ENCODE data around the gene SLC7A1. TPM values are rescaled to one million over a fixed set of nuclear protein-coding genes. Genes with fewer than 3 reads are reported as not detected.

SLC7A1 gene
- total RNA-seq, 1 donor from 2014 or later, result 111 TPM

DNA sequence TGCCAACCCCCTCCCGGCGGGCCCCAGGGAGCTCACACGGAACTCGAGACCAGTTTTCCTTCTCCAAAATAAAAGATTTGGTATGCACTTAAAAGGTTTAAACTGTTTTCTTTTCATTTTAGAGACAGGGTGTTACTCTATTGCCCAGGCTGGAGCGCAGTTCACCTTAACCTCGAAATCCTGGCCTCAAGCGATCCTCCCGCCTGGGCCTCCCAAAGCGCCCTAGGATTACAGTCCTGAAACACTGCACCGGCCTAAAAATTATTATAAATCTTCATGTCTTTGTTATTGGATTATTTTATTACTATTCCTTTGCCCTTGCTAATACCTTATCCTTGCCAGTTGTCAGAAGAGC, 553 bp upstream of the SLC7A1 start:
- intact Hi-C loops (cut with micrococcal nuclease), result no loop called here
- Mint-ChIP-seq H3K4me1 (ENCODE audit: low read depth) (peaks cover 38% of the 10 kb centered on the region), H3K9me3 (no peaks in the 10 kb centered on the region), H3K4me3 (ENCODE audit: low read depth) (peak overlapping the region; percentile 86), H3K27me3 (ENCODE audit: low read depth) (peaks cover 2% of the 10 kb centered on the region), H3K27ac (peak overlapping the region; percentile 85), H3K36me3 (ENCODE audit: low read depth) (peaks cover 30% of the 10 kb centered on the region)
- no peak for DNase-seq (ENCODE audit: low spot score)

DNA sequence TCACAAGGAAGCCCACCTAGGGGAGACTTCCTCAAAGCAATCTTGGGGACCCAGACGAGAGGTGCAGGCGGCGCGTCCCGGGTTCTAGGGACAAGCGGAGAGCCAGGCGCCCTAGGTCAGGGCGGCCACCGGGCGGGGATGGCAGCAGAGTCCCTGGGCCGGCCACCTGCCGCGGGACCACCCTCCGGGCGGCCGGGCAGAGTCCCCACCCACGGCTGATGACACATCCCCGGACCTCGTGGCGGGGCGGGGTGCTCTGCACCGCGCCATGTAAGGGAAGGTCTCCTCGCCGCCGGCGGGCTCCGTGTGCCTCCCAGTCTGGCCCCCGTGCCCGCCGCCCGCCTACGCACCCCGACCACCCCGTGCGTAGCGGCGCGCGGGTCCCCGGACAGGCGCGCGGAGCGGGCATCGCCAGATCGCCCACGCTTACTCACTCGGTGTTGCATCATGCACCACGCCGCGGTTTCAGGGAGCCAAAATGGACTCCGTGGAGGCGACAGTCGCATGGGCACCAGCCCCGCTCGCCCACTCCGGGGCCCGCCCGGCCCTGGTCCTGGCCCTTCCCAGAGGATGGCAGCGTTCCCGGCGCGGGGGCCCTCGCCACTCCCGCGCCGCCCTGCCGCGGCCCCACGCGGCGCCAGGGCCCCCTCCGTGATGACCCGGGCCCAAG, 643 bp downstream of the SLC7A1 start:
- H3K9me3 Mint-ChIP-seq, result no peaks in the 10 kb centered on the region
- H3K36me3 Mint-ChIP-seq (ENCODE audit: low read depth), result peaks cover 40% of the 10 kb centered on the region
- H3K27me3 Mint-ChIP-seq (ENCODE audit: low read depth), result no peaks in the 10 kb centered on the region
- intact Hi-C loops (cut with micrococcal nuclease), result loop anchor here (1.0 to 2.0 kb wide), 3 partner anchors 52 to 520 kb away; partner anchors contain the start of gene UBL3
- peak; percentile 57 for DNase-seq (ENCODE audit: low spot score)
- H3K4me3 Mint-ChIP-seq (ENCODE audit: low read depth), result peak overlapping the region; percentile 90
- peaks cover 45% of the 10 kb centered on the region for H3K4me1 Mint-ChIP-seq (ENCODE audit: low read depth)
- H3K27ac Mint-ChIP-seq, result peak overlapping the region; percentile 95

DNA sequence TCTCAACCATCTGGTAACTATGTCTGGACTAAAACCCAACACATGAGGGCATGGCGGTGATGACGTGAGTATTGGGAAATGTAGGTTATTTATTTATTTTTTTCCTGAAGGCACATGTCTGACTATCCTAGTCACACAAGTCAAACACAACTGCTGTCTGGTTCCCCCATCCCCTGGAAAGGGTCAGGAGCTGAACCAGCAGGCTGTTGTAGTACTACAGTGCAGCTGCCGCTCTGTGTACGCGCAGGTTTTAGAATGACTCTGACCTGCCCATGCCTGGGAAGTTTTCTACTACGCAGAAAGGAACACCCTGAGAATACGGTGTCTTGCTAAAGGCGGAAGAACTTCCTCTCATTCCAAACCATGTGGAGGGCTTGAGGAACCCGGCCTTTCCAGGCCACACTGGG, 1.2 kb downstream of the SLC7A1 start:
- H3K27me3 Mint-ChIP-seq (ENCODE audit: low read depth), result no peaks in the 10 kb centered on the region
- H3K4me1 Mint-ChIP-seq (ENCODE audit: low read depth), result peaks cover 47% of the 10 kb centered on the region
- peak overlapping the region; percentile 95 for H3K27ac Mint-ChIP-seq
- peak; percentile 36 for DNase-seq (ENCODE audit: low spot score)
- H3K4me3 Mint-ChIP-seq (ENCODE audit: low read depth), result peak overlapping the region; percentile 90
- H3K9me3 Mint-ChIP-seq, result no peaks in the 10 kb centered on the region
- peaks cover 43% of the 10 kb centered on the region for H3K36me3 Mint-ChIP-seq (ENCODE audit: low read depth)
- intact Hi-C loops (cut with micrococcal nuclease), result loop anchor here (2.0 kb wide), 1 partner anchor 52 kb away; no protein-coding TSS in a partner anchor

DNA sequence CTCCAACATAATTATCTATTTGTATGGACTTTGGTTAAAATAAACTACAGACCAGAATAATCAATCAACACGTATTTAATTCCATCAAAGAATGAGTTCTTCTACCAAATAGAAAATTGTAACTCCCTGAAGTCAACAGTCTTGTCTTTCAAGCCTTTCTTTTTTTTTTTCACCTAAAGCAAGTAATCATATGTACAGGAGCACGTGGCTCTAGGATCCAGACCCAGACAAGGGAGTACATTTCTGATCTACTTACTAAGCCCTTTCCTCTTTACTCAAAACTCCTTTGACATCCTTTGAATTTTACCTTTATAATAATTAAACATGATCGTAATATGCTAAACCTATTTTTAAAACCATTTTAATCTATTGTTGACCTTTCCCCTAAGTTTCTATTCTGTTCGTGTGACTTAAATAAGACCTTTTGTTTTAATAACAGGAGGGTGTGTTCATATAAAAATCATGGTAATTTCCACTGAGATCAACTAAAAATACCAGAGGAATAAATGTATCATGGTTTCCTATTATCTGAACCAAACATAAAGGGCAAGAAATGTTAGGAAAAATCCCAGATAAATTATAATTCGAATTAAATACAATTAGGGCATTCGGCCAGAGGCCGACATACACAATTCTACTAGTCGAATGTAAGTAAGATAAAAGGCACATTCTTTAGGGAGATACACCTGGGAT, 1.7 kb downstream of the SLC7A1 start:
- Mint-ChIP-seq H3K9me3 (no peaks in the 10 kb centered on the region), H3K36me3 (ENCODE audit: low read depth) (peaks cover 43% of the 10 kb centered on the region), H3K4me1 (ENCODE audit: low read depth) (peaks cover 47% of the 10 kb centered on the region), H3K27ac (peak overlapping the region; percentile 95), H3K4me3 (ENCODE audit: low read depth) (peak overlapping the region; percentile 90), H3K27me3 (ENCODE audit: low read depth) (no peaks in the 10 kb centered on the region)
- DNase-seq (ENCODE audit: low spot score), result no peak
- intact Hi-C loops (cut with micrococcal nuclease), result loop anchor here (2.0 kb wide), 1 partner anchor 51 kb away; no protein-coding TSS in a partner anchor

DNA sequence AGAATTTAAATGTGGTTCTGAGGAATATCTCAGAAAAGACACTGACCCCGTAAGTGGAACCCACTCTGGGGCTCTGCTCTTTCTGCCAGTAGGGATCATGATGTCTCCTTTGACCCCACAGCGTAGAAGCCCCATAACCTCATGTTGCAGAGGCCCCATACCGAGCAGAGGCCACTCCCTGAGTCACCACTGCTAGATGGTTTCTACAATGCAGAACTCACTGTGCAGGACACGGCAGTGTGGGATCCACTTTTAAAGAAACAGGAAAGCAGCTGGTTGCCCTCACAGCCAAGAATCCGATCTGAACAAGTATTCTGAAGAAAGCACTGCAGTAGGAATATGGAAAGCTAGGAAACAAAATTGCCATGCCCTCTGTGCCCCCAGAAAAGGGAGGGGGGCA, 4.2 kb downstream of the SLC7A1 start:
- no peak for DNase-seq (ENCODE audit: low spot score)
- Mint-ChIP-seq H3K36me3 (ENCODE audit: low read depth) (peaks cover 61% of the 10 kb centered on the region), H3K27me3 (ENCODE audit: low read depth) (no peaks in the 10 kb centered on the region), H3K4me3 (ENCODE audit: low read depth) (no peak overlapping the region), H3K4me1 (ENCODE audit: low read depth) (peaks cover 55% of the 10 kb centered on the region), H3K9me3 (no peaks in the 10 kb centered on the region), H3K27ac (no peak overlapping the region)
- intact Hi-C loops (cut with micrococcal nuclease), result no loop called here

DNA sequence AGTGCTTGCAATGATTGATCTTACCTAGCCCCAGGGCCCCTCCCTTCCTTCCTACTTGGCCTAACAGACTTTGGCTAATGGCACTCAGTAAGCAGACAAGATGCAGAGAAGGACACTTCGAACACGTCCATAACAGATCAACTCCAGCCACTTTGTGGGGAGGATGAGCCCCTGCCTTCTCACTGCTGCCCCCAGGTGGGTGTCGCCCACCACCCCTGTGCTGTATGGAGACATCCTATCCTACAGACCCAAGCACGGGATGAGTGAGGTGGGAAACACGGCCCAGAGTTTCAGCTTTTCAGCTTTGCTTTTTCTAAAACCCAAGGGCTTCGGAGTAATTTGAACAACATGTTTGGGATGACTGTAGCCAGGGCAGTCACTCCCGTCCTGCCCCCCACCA, 5.5 kb downstream of the SLC7A1 start:
- peaks cover 58% of the 10 kb centered on the region for H3K4me1 Mint-ChIP-seq (ENCODE audit: low read depth)
- no peak for DNase-seq (ENCODE audit: low spot score)
- no peaks in the 10 kb centered on the region for H3K27me3 Mint-ChIP-seq (ENCODE audit: low read depth)
- peaks cover 68% of the 10 kb centered on the region for H3K36me3 Mint-ChIP-seq (ENCODE audit: low read depth)
- no peak overlapping the region for H3K4me3 Mint-ChIP-seq (ENCODE audit: low read depth)
- intact Hi-C loops (cut with micrococcal nuclease), result no loop called here
- no peaks in the 10 kb centered on the region for H3K9me3 Mint-ChIP-seq
- no peak overlapping the region for H3K27ac Mint-ChIP-seq

DNA sequence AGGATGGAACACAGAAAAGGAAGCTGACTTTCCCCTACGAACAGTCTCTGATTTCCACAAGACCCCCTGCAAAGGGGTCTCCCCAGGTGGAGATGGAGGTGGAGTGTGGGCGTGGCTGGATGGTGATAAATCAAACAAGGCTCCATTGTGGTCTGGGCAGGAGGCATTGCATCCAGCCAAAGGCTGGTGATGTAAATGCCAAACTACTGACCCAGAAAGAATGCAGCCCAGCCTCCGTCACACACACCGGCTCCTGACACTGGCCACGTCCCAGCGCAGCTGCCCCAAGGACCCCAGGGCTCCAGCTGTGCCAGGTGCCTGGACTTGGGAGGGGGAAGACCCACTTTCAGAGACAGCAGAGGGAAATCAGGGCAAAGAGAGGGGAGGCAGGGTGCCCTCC, 6.3 kb downstream of the SLC7A1 start:
- Mint-ChIP-seq H3K9me3 (no peaks in the 10 kb centered on the region), H3K4me3 (ENCODE audit: low read depth) (no peak overlapping the region), H3K36me3 (ENCODE audit: low read depth) (peaks cover 65% of the 10 kb centered on the region), H3K27me3 (ENCODE audit: low read depth) (no peaks in the 10 kb centered on the region), H3K4me1 (ENCODE audit: low read depth) (peaks cover 65% of the 10 kb centered on the region), H3K27ac (no peak overlapping the region)
- intact Hi-C loops (cut with micrococcal nuclease), result no loop called here
- no peak for DNase-seq (ENCODE audit: low spot score)

DNA sequence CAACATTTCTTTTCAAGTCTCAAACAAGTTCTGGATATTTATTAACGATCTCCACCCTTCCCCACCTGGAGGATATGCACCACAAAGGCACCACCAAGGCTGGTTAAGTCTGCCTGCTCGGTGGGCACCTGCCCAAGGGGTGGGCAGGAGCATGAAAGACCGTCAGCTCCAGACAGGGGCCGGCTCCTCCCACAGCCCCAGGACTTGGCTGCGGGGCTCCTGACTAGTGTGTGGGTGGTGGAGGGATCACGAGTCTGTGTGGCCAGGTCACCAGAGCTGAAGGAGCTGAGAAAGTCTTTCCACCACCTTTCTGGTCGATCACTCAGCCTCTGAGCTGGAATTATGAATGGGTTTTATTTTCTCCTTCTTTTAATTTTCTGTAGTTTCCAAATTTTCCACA, 7.8 kb downstream of the SLC7A1 start:
- intact Hi-C loops (cut with micrococcal nuclease), result no loop called here
- peaks cover 52% of the 10 kb centered on the region for H3K36me3 Mint-ChIP-seq (ENCODE audit: low read depth)
- H3K27me3 Mint-ChIP-seq (ENCODE audit: low read depth), result no peaks in the 10 kb centered on the region
- no peaks in the 10 kb centered on the region for H3K9me3 Mint-ChIP-seq
- H3K4me3 Mint-ChIP-seq (ENCODE audit: low read depth), result no peak overlapping the region
- no peak for DNase-seq (ENCODE audit: low spot score)
- no peak overlapping the region for H3K27ac Mint-ChIP-seq
- H3K4me1 Mint-ChIP-seq (ENCODE audit: low read depth), result peaks cover 62% of the 10 kb centered on the region

DNA sequence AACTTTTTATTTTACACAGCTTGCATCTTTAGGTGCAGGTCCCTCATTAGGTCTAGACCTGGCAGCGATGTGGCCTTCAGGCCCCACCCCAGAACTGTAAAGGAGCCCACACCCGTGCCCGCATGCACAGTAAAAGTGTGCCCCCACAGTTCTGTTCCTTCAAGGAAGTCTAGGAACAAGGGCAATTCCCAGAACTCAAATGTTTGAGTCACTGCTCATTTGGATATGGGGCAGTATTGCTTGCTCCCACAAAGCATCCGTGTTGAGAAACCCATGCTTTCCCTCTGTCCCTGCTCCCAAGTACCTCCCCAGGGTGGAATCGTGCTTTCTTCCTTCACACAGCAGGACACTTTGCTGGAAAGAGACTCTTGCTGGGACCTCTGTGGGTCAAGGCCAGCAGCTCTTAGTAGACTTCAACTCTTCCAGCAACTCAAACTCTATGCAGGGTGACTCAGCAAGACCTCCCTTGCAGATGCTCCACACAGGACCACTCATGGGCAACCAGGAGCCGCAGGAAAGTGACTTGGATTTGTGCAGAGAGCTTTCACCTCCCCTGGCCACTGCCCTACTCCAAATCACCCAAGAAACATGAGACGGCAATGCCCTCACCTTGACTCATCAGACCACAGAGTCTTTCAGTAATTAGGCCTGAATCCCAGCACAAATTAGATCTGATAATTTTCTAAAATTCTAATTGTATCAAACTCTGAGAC, 12.3 kb downstream of the SLC7A1 start:
- Mint-ChIP-seq H3K27ac (peak overlapping the region; percentile 18), H3K4me1 (ENCODE audit: low read depth) (peaks cover 49% of the 10 kb centered on the region), H3K36me3 (ENCODE audit: low read depth) (peaks cover 29% of the 10 kb centered on the region), H3K27me3 (ENCODE audit: low read depth) (no peaks in the 10 kb centered on the region), H3K4me3 (ENCODE audit: low read depth) (no peak overlapping the region), H3K9me3 (no peaks in the 10 kb centered on the region)
- no peak for DNase-seq (ENCODE audit: low spot score)
- intact Hi-C loops (cut with micrococcal nuclease), result no loop called here

DNA sequence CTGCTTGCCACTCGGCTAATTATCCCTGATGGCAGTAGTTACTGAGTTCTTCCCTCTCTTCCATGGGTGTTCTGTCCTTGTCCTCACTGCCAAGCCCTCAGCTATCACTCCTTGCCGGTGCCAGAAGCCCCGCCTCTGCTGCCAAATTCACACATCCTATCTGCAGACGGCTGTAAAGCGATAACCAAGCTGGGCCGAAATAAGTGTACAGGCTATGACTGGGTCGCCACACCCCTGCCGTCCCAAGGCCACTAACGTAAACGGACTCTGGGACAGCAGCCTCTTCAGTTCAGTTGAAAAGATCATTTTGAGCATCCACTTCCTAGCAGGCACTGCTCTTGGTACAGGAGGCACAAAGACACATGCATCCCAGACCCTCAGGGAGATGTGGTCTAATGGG, 13.3 kb downstream of the SLC7A1 start:
- Mint-ChIP-seq H3K4me1 (ENCODE audit: low read depth) (peaks cover 45% of the 10 kb centered on the region), H3K27ac (no peak overlapping the region), H3K4me3 (ENCODE audit: low read depth) (no peak overlapping the region), H3K27me3 (ENCODE audit: low read depth) (no peaks in the 10 kb centered on the region), H3K36me3 (ENCODE audit: low read depth) (peaks cover 20% of the 10 kb centered on the region), H3K9me3 (no peaks in the 10 kb centered on the region)
- no peak for DNase-seq (ENCODE audit: low spot score)
- intact Hi-C loops (cut with micrococcal nuclease), result no loop called here

DNA sequence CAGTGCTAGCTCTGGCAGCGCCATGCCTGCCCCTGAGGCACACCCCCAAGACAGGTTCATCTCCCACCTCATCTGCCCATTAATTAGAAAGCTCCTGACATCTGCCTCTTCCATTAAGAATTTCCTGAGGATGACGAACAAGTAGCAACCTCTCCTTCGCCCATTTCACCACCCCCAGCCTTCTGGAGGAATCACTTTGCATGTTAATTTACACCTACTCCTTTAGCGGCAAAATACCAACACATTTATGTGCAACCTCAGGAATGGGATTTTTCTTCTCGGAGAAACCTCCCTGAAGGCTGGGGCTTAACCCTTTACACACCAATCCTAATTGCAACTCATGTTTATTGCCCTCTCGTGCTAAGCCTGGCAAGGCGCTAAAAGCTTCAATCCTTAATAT, 13.8 kb downstream of the SLC7A1 start:
- H3K27ac Mint-ChIP-seq, result no peak overlapping the region
- intact Hi-C loops (cut with micrococcal nuclease), result no loop called here
- H3K9me3 Mint-ChIP-seq, result no peaks in the 10 kb centered on the region
- H3K27me3 Mint-ChIP-seq (ENCODE audit: low read depth), result no peaks in the 10 kb centered on the region
- no peak for DNase-seq (ENCODE audit: low spot score)
- peaks cover 42% of the 10 kb centered on the region for H3K4me1 Mint-ChIP-seq (ENCODE audit: low read depth)
- peaks cover 16% of the 10 kb centered on the region for H3K36me3 Mint-ChIP-seq (ENCODE audit: low read depth)
- H3K4me3 Mint-ChIP-seq (ENCODE audit: low read depth), result no peak overlapping the region

DNA sequence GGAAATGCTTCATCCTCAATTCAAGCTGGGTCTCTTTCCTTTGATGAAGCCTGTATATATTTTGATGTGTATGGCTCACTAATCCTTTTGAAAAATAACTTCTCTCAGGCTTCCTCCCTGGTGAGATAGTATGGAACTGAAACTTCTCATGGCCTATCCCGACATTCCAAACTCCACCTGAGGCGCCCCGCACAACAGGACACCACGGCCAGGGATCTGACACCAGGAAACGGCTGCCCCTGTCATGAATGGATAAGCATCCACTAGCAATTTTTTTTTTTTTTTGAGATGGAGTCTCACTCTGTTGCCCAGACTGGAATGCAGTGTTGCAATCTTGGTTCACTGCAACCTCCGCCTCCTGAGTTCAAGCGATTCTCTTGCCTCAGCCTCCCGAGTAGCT, 16.4 kb downstream of the SLC7A1 start:
- no peak overlapping the region for H3K27ac Mint-ChIP-seq
- no peaks in the 10 kb centered on the region for H3K9me3 Mint-ChIP-seq
- intact Hi-C loops (cut with micrococcal nuclease), result no loop called here
- no peaks in the 10 kb centered on the region for H3K27me3 Mint-ChIP-seq (ENCODE audit: low read depth)
- H3K36me3 Mint-ChIP-seq (ENCODE audit: low read depth), result peaks cover 25% of the 10 kb centered on the region
- DNase-seq (ENCODE audit: low spot score), result no peak
- H3K4me1 Mint-ChIP-seq (ENCODE audit: low read depth), result peaks cover 28% of the 10 kb centered on the region
- H3K4me3 Mint-ChIP-seq (ENCODE audit: low read depth), result no peak overlapping the region
